HFFc6 (cell line): ENCODE measurements around the gene MOGAT3. TPM values are rescaled to one million over a fixed set of nuclear protein-coding genes. Genes with fewer than 3 reads are reported as not detected.
A peak's percentile ranks its signal among the peaks of the same experiment; 100 is the strongest.

ENCODE experiments used
- DNase-seq: peaks from one replicate; pipeline ENCODE4 v3.0.0-alpha.2; 2018
- H3K27ac Mint-ChIP-seq: 2 replicates; pipeline ENCODE4 v1.8.0; 2020; ENCODE audit warnings: mild to moderate bottlenecking, mixed read lengths
- H3K27me3 Mint-ChIP-seq: 2 replicates; pipeline ENCODE4 v1.8.0; 2021; ENCODE audit warnings: mild to moderate bottlenecking, moderate library complexity, mixed read lengths; ENCODE audit not compliant: insufficient read depth
- H3K36me3 Mint-ChIP-seq: 2 replicates; pipeline ENCODE4 v1.8.0; 2021; ENCODE audit warnings: low read depth, mixed read lengths
- H3K4me1 Mint-ChIP-seq: 2 replicates; pipeline ENCODE4 v1.8.0; 2020; ENCODE audit warnings: low read depth, mixed read lengths
- H3K4me3 Mint-ChIP-seq: 2 replicates; pipeline ENCODE4 v1.8.0; 2020; ENCODE audit warnings: mild to moderate bottlenecking, moderate library complexity, mixed read lengths
- H3K9me3 Mint-ChIP-seq: 2 replicates; pipeline ENCODE4 v1.8.0; 2020; ENCODE audit warnings: mild to moderate bottlenecking, mixed read lengths
- total RNA-seq, 6 experiments: library from RNA; stranded (reverse); fragmentation: NEBNext Ultra II Directional; extraction: Animal tissue kit (Norgen Biotek cat#: 25700); gene quantifications; 2 replicates in 1 of 6; 3 replicates in 5 of 6; pipeline ENCODE4 v1.2.3, GENCODE V29; 2021
- TF ChIP-seq, protein P1 (sequence below): fragments of 200-600 bp; sonication (generic); IDR thresholded peaks from 2 replicates; pipeline ENCODE4 v1.5.0; 2021; ENCODE audit warnings: antibody characterized with exemption, mild to moderate bottlenecking

MOGAT3 gene
- total RNA-seq, 6 experiments from 2014 or later = not detected

DNA sequence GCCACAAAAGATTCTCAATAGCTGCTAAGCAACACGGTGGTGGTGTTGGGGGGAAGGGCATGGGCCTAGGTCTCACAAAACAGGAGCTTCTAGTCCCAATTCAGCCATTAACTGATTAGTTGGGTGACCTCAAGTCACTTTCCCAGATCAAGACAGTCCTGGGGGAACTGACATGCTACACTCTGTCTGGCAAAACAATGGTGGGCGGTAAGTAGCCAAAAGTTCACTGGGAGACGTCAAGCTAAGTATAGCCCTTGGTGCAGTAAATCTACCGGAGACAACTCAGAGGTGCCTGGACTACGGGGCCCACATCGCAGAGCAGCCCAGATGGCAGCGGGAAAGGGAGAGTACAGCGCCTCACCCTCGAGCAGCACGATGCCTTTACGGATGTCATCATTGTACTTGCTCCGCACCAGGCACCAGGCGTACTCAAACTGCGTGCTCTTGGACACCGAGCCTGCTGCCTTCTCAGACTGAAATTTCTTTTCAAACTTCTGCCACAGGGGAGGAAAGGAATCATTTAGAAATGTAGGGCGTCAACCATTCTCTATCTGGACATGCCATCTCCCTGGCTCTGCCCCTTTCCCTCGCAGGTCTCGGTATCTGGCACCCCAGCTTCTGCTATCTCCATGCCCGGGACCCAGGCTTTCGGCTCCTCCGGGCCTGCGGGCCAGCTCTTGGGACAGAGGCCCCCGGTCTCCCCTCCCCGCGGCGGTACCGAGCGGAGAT, 43.0 kb upstream of the MOGAT3 start:
- no peak for DNase-seq
- H3K4me1 Mint-ChIP-seq = peaks cover 14% of the 10 kb centered on the region
- H3K36me3 Mint-ChIP-seq = peaks cover 10% of the 10 kb centered on the region; the same call in 1 of the 2 replicates
- TF ChIP-seq, protein P1, sequence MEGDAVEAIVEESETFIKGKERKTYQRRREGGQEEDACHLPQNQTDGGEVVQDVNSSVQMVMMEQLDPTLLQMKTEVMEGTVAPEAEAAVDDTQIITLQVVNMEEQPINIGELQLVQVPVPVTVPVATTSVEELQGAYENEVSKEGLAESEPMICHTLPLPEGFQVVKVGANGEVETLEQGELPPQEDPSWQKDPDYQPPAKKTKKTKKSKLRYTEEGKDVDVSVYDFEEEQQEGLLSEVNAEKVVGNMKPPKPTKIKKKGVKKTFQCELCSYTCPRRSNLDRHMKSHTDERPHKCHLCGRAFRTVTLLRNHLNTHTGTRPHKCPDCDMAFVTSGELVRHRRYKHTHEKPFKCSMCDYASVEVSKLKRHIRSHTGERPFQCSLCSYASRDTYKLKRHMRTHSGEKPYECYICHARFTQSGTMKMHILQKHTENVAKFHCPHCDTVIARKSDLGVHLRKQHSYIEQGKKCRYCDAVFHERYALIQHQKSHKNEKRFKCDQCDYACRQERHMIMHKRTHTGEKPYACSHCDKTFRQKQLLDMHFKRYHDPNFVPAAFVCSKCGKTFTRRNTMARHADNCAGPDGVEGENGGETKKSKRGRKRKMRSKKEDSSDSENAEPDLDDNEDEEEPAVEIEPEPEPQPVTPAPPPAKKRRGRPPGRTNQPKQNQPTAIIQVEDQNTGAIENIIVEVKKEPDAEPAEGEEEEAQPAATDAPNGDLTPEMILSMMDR = no peak
- H3K27me3 Mint-ChIP-seq = no peaks in the 10 kb centered on the region; the same call in 1 of the 2 replicates
- peak overlapping the region; percentile 97 for H3K4me3 Mint-ChIP-seq
- peak overlapping the region; percentile 91 for H3K27ac Mint-ChIP-seq
- H3K9me3 Mint-ChIP-seq = no peaks in the 10 kb centered on the region

- H3K4me1 Mint-ChIP-seq = peaks cover 20% of the 10 kb centered on the region
- H3K36me3 Mint-ChIP-seq = peaks cover 10% of the 10 kb centered on the region; the same call in 1 of the 2 replicates
- H3K27ac Mint-ChIP-seq = no peak overlapping the region
- H3K27me3 Mint-ChIP-seq = no peaks in the 10 kb centered on the region; the same call in 1 of the 2 replicates
- no peaks in the 10 kb centered on the region for H3K9me3 Mint-ChIP-seq
- no peak for DNase-seq
- TF ChIP-seq, protein P1 = no peak
- no peak overlapping the region for H3K4me3 Mint-ChIP-seq
These were observed 40.9 kb upstream of the MOGAT3 start for GRCh38 chr7:101241443-101242349.

DNA sequence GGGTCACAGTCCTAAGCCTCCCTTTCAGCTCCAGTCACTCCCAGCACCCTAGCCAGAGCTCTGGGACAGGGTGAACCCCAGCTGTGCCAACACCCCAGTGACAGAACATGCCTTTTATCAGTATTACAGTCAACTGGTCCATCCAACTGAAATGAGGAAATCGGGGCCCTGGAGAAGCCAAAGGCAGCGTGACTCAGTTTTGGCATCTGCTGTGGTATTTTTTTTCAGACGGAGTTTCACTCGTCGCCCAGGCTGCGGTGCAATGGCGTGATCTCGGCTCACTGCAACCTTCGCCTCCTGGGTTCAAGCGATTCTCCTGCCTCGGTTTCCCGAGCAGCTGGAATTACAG, 40.2 kb upstream of the MOGAT3 start:
- Mint-ChIP-seq H3K36me3 (peaks cover 9% of the 10 kb centered on the region; the same call in 1 of the 2 replicates), H3K4me1 (peaks cover 20% of the 10 kb centered on the region), H3K9me3 (no peaks in the 10 kb centered on the region), H3K27me3 (no peaks in the 10 kb centered on the region; the same call in 1 of the 2 replicates), H3K27ac (no peak overlapping the region), H3K4me3 (no peak overlapping the region)
- DNase-seq = no peak
- TF ChIP-seq, protein P1 = no peak

DNA sequence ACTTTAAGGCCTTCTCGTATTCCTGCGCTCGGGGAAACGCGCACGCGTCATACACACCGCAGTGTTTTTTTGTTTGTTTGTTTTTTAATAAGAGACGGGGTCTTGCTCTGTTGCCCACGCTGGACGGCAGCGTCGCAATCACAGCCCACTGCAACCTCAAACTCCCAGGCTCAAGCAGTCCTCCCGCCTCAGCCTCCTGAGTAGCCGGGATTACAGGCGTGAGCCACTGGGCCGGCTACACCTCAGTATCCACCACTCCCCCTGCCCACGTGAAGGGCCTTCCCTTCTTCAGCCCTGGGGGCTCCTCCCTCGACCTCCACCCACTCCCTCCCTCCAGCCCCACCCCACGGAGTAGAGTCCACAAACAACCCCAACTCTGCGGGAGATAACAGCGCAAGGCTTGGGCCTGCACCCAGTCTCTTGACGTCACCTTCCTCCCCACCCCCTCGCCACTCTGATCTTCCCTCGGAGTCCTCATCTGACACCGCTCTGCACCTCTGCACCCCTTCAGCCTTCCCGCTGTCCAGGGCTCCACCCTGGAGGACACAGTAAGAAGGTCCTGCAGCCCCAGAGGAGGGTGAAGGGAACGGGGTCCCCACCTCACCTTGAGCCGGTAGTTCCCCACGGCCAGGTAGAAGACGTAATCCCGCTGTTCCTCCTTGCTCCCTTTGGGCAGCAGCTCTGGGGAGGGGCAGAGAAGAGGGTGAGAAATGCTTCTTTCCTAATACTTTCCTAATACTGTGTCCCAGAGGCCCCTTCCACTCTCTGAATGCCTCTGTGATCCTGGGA, 39.6 kb upstream of the MOGAT3 start:
- H3K27me3 Mint-ChIP-seq = no peaks in the 10 kb centered on the region; the same call in 1 of the 2 replicates

GRCh38 chr7:101239951-101240220, 39.0 kb upstream of the MOGAT3 start:
- Mint-ChIP-seq H3K27me3 (no peaks in the 10 kb centered on the region; the same call in 1 of the 2 replicates), H3K36me3 (0 out of 2 replicates have a peak, but pooled peaks cover under 1% of the 10 kb centered on the region), H3K27ac (no peak overlapping the region), H3K9me3 (no peaks in the 10 kb centered on the region), H3K4me3 (no peak overlapping the region), H3K4me1 (peaks cover 15% of the 10 kb centered on the region)
- no peak for DNase-seq
- TF ChIP-seq, protein P1 = no peak

More for the DNA sequence above, 39.6 kb upstream of the MOGAT3 start:
- TF ChIP-seq, protein P1 = no peak
- Mint-ChIP-seq H3K27ac (no peak overlapping the region), H3K36me3 (peaks cover 4% of the 10 kb centered on the region; the same call in 1 of the 2 replicates), H3K9me3 (no peaks in the 10 kb centered on the region), H3K4me1 (peaks cover 20% of the 10 kb centered on the region), H3K4me3 (no peak overlapping the region)
- DNase-seq = no peak
